H1 (cell line): Measurements from ENCODE around the gene CACNA1C. TPM values are rescaled to one million over a fixed set of nuclear protein-coding genes. Genes with fewer than 3 reads are reported as not detected.

Experiments used
- CTCF ChIA-PET: fragments of 300-600 bp; sonication (Branson Sonifier 250); formaldehyde crosslinking; loops from one replicate; lab custom pipeline; 2021; ENCODE audit not compliant: partially characterized antibody; lab: Charles Lee
- POLR2A ChIA-PET: fragments of 300-600 bp; sonication (Branson Sonifier 250); formaldehyde crosslinking; loops from one replicate; lab custom pipeline; 2021; ENCODE audit warnings: inconsistent platforms; ENCODE audit not compliant: partially characterized antibody; lab: Charles Lee
- DNase-seq, 2 experiments: peaks; one replicate each; pipeline versions ENCODE4 v3.0.0 to v3.0.0-alpha.2; 2010 to 2022; ENCODE audit warnings: low spot score in 2 of 2, low read depth in 1 of 2, mixed read lengths in 1 of 2
- FAIRE-seq: peaks from 2 replicates; lab custom pipeline; 2011; peaks lifted over from hg19 to GRCh38; lab: Jason Lieb, UNC
- H2AFZ ChIP-seq: 2 replicates; pipeline ENCODE4 v1.8.1; 2012; ENCODE audit warnings: low read length, inconsistent platforms
- H2AK5ac ChIP-seq: 2 replicates; pipeline ENCODE4 v1.6.1; 2013; ENCODE audit warnings: low read depth, low read length
- H2BK120ac ChIP-seq: replicated peaks from 2 replicates; pipeline ENCODE3; 2013; ENCODE audit warnings: low read depth, low read length, inconsistent platforms
- H2BK12ac ChIP-seq: 2 replicates; pipeline ENCODE4 v1.6.1; 2013; ENCODE audit warnings: low read depth, low read length
- H2BK15ac ChIP-seq: 2 replicates; pipeline ENCODE4 v1.6.1; 2013; ENCODE audit warnings: low read length
- H2BK20ac ChIP-seq: 2 replicates; pipeline ENCODE4 v1.6.1; 2013; ENCODE audit warnings: low read length
- H2BK5ac ChIP-seq: 2 replicates; pipeline ENCODE4 v1.6.1; 2013; ENCODE audit warnings: low read depth, low read length
- H3K14ac ChIP-seq: 2 replicates; pipeline ENCODE4 v1.6.1; 2013; ENCODE audit warnings: inconsistent platforms; ENCODE audit not compliant: insufficient read length
- H3K18ac ChIP-seq: 2 replicates; pipeline ENCODE4 v1.6.1; 2013; ENCODE audit warnings: low read length; ENCODE audit errors: extremely low read depth
- H3K23ac ChIP-seq: 2 replicates; pipeline ENCODE4 v1.6.1; 2013; ENCODE audit warnings: inconsistent platforms; ENCODE audit not compliant: insufficient read length
- H3K23me2 ChIP-seq: 2 replicates; pipeline ENCODE4 v1.6.1; 2013; ENCODE audit warnings: low read depth, low read length
- H3K27ac ChIP-seq: 2 replicates; pipeline ENCODE4 v1.6.1; 2011; ENCODE audit warnings: low read depth, low read length, inconsistent platforms
- H3K27me3 ChIP-seq, 4 experiments: replicated peaks in 1 of 4; 1 replicate in 1 of 4; 2 replicates in 3 of 4; pipeline versions ENCODE4 v1.6.1 to v1.8.1; 2011 to 2013; ENCODE audit warnings: low read length in 3 of 4, mild to moderate bottlenecking in 3 of 4, inconsistent platforms in 2 of 4, mixed read lengths in 2 of 4, moderate library complexity in 1 of 4; ENCODE audit not compliant: control insufficient read depth in 3 of 4, insufficient read depth in 3 of 4; ENCODE audit errors: extremely low read depth in 1 of 4
- H3K36me3 ChIP-seq, 4 experiments: 2 replicates each; pipeline versions ENCODE4 v1.6.1 to v1.8.1; 2011 to 2013; ENCODE audit warnings: mild to moderate bottlenecking in 4 of 4, low read length in 3 of 4, moderate library complexity in 2 of 4, control low read depth in 1 of 4, inconsistent platforms in 1 of 4; ENCODE audit not compliant: insufficient read depth in 4 of 4, control insufficient read depth in 2 of 4
- H3K4ac ChIP-seq: replicated peaks from 2 replicates; pipeline ENCODE3; 2013; ENCODE audit warnings: low read length, low read depth, mixed read lengths, inconsistent platforms; ENCODE audit not compliant: insufficient read length
- H3K4me1 ChIP-seq, 4 experiments: replicated peaks in 1 of 4; 1 replicate in 1 of 4; 2 replicates in 3 of 4; pipeline versions ENCODE4 v1.6.1 to v1.8.1; 2011 to 2013; ENCODE audit warnings: low read length in 3 of 4, inconsistent platforms in 2 of 4, mixed read lengths in 1 of 4; ENCODE audit not compliant: insufficient read depth in 4 of 4, control insufficient read depth in 3 of 4
- H3K4me2 ChIP-seq, 2 experiments: 2 replicates each; pipeline versions ENCODE4 v1.6.1 to v1.8.1; 2011 to 2013; ENCODE audit warnings: low read depth in 2 of 2, low read length in 2 of 2, control low read depth in 1 of 2, inconsistent platforms in 1 of 2, mild to moderate bottlenecking in 1 of 2; ENCODE audit not compliant: insufficient read depth in 1 of 2
- H3K4me3 ChIP-seq, 4 experiments: fragments of 200-600, 300-600 bp in 1 of 4; sonication (generic), shearing (Covaris generic), sonication (Bioruptor Twin) in 1 of 4; 2 replicates each; pipeline versions ENCODE4 v1.5.1 to v1.8.1; 2011 to 2016; ENCODE audit warnings: low read length in 4 of 4, low read depth in 3 of 4, control low read depth in 2 of 4, inconsistent platforms in 2 of 4, mild to moderate bottlenecking in 2 of 4, mixed read lengths in 1 of 4, moderate library complexity in 1 of 4; ENCODE audit not compliant: insufficient read depth in 2 of 4; ENCODE audit errors: extremely low read depth in 1 of 4
- H3K56ac ChIP-seq: replicated peaks from 2 replicates; pipeline ENCODE3; 2013; ENCODE audit warnings: low read depth, mild to moderate bottlenecking, mixed read lengths, low read length, inconsistent platforms; ENCODE audit not compliant: insufficient read length
- H3K79me1 ChIP-seq: 2 replicates; pipeline ENCODE4 v1.6.1; 2013; ENCODE audit warnings: low read depth, low read length, control low read depth
- H3K79me2 ChIP-seq, 2 experiments: 2 replicates each; pipeline versions ENCODE4 v1.6.1 to v1.8.1; 2012 to 2013; ENCODE audit warnings: low read length in 2 of 2, mild to moderate bottlenecking in 2 of 2, inconsistent platforms in 1 of 2; ENCODE audit not compliant: insufficient read depth in 2 of 2, control insufficient read depth in 1 of 2
- H3K9ac ChIP-seq, 4 experiments: replicated peaks in 1 of 4; 1 replicate in 1 of 4; 2 replicates in 3 of 4; pipeline versions ENCODE4 v1.6.1 to v1.8.1; 2011 to 2013; ENCODE audit warnings: low read depth in 3 of 4, low read length in 3 of 4, control low read depth in 2 of 4, mild to moderate bottlenecking in 2 of 4, moderate library complexity in 2 of 4, inconsistent platforms in 1 of 4; ENCODE audit errors: extremely low read depth in 1 of 4
- H3K9me3 ChIP-seq, 2 experiments: 2 replicates each; pipeline versions ENCODE4 v1.6.1 to v1.8.1; 2012 to 2013; ENCODE audit warnings: mild to moderate bottlenecking in 2 of 2, moderate library complexity in 2 of 2, control low read depth in 1 of 2, inconsistent platforms in 1 of 2, low read depth in 1 of 2, low read length in 1 of 2, mixed read lengths in 1 of 2; ENCODE audit not compliant: insufficient read depth in 2 of 2
- H4K20me1 ChIP-seq, 2 experiments: replicated peaks in 1 of 2; 2 replicates each; pipeline versions ENCODE3 to v1.8.1; 2011 to 2013; ENCODE audit warnings: inconsistent platforms in 2 of 2, low read length in 2 of 2, mild to moderate bottlenecking in 1 of 2; ENCODE audit not compliant: insufficient read depth in 2 of 2, control insufficient read depth in 1 of 2
- H4K5ac ChIP-seq: 2 replicates; pipeline ENCODE4 v1.6.1; 2013; ENCODE audit warnings: low read length, low read depth, mixed read lengths, inconsistent platforms; ENCODE audit not compliant: insufficient read length
- H4K8ac ChIP-seq: 2 replicates; pipeline ENCODE4 v1.8.0; 2013; ENCODE audit warnings: mild to moderate bottlenecking, moderate library complexity, low read length, inconsistent platforms; ENCODE audit not compliant: insufficient read depth; ENCODE audit errors: extremely low read depth
- H4K91ac ChIP-seq: replicated peaks from 2 replicates; pipeline ENCODE3; 2013; ENCODE audit warnings: low read length, mixed read lengths, inconsistent platforms; ENCODE audit not compliant: insufficient read length
- ATF3 ChIP-seq: IDR thresholded peaks from 2 replicates; pipeline ENCODE4 v1.6.1; 2011; ENCODE audit warnings: low read depth, mild to moderate bottlenecking, low read length; ENCODE audit not compliant: insufficient read depth
- BRCA1 ChIP-seq: IDR thresholded peaks from 2 replicates; pipeline ENCODE4 v1.6.1; 2012; ENCODE audit warnings: low read depth, low read length, improper control_type of control experiment
- EGR1 ChIP-seq: IDR thresholded peaks from 2 replicates; pipeline ENCODE4 v1.6.1; 2011; ENCODE audit warnings: low read depth, low read length, borderline replicate concordance
- FOSL1 ChIP-seq: IDR thresholded peaks from 2 replicates; pipeline ENCODE4 v1.6.1; 2011; ENCODE audit warnings: mild to moderate bottlenecking, low read depth, low read length, moderate library complexity; ENCODE audit not compliant: insufficient read depth
- GTF2F1 ChIP-seq: IDR thresholded peaks from 2 replicates; pipeline ENCODE4 v1.6.1; 2012; ENCODE audit warnings: low read depth, low read length, improper control_type of control experiment, borderline replicate concordance
- KDM4A ChIP-seq: IDR thresholded peaks from one replicate; pipeline ENCODE4 v1.7.1; 2012; ENCODE audit warnings: low read depth, mild to moderate bottlenecking, moderate library complexity, low read length, inconsistent platforms; ENCODE audit not compliant: severe bottlenecking
- MAX ChIP-seq: IDR thresholded peaks from 2 replicates; pipeline ENCODE4 v1.6.1; 2012; ENCODE audit warnings: inconsistent platforms
- POLR2A ChIP-seq, 2 experiments: IDR thresholded peaks; 1 replicate in 1 of 2; 2 replicates in 1 of 2; pipeline ENCODE4 v1.6.1; 2011; ENCODE audit warnings: low read depth in 2 of 2, low read length in 2 of 2, mild to moderate bottlenecking in 2 of 2; ENCODE audit errors: control extremely low read depth in 1 of 2
- POLR2AphosphoS5 ChIP-seq: IDR thresholded peaks from 2 replicates; pipeline ENCODE4 v1.6.1; 2011; ENCODE audit warnings: low read depth, low read length
- POU5F1 ChIP-seq: IDR thresholded peaks from 2 replicates; pipeline ENCODE4 v1.6.1; 2011; ENCODE audit warnings: low read depth, mild to moderate bottlenecking, low read length, moderate library complexity
- SIX5 ChIP-seq: IDR thresholded peaks from 2 replicates; pipeline ENCODE4 v1.6.1; 2011; ENCODE audit warnings: mild to moderate bottlenecking, low read depth, low read length
- SP2 ChIP-seq: IDR thresholded peaks from 2 replicates; pipeline ENCODE4 v1.6.1; 2012; ENCODE audit warnings: mild to moderate bottlenecking, low read length, inconsistent platforms
- TAF7 ChIP-seq: optimal IDR thresholded peaks from 2 replicates; pipeline ENCODE3; 2011; ENCODE audit warnings: low read depth, mild to moderate bottlenecking, inconsistent platforms, low read length, moderate library complexity, borderline replicate concordance
- WGBS, 2 experiments: shearing (Covaris generic) in 1 of 2; methylation state at CpG; one replicate each; pipeline versions ENCODE4 v1.1.6 to v1.1.7; 2013 to 2015; ENCODE audit warnings: low lambda C conversion rate in 2 of 2, mixed read lengths in 2 of 2, inconsistent platforms in 1 of 2, low coverage in 1 of 2, missing lambda C conversion rate in 1 of 2; ENCODE audit not compliant: insufficient replicate concordance in 2 of 2, insufficient coverage in 1 of 2, insufficient read length in 1 of 2; ENCODE audit errors: extremely low coverage in 1 of 2, missing lambda C conversion rate in 1 of 2; 5-methylcytosine and 5-hydroxymethylcytosine counted together
- polyA plus RNA-seq, 7 experiments: library from polyadenylated mRNA; depleted of rRNA in 3 of 7; stranded (reverse) in 5 of 7; unstranded in 2 of 7; fragments of >200 nt in 5 of 7; fragments of 200-250 nt in 2 of 7; gene quantifications; 1 replicate in 5 of 7; 2 replicates in 1 of 7; 4 replicates in 1 of 7; pipeline versions ENCODE4 v1.2.1 to v1.2.3, GENCODE V29; 2011 to 2013; ENCODE audit warnings: missing spikeins in 2 of 7, mixed read lengths in 2 of 7
- total RNA-seq: library from RNA; stranded (reverse); fragmentation: NEBNext Ultra II Directional; extraction: Animal tissue kit (Norgen Biotek cat#: 25700); gene quantifications from 2 replicates; pipeline ENCODE4 v1.2.1, GENCODE V29; 2021

The CACNA1C gene
- total and polyA plus RNA-seq, 2 of the 8 experiments (the other 6 are each of a cell fraction or from before 2014, with no cell fraction given), result 1.3 TPM

GRCh38 chr12:2180737-2181082 is 127.9 kb downstream of the CACNA1C start:
- Histone ChIP-seq H3K4me1 (peaks cover 0 to 11% (median 6%) of the 10 kb centered on the region in 4 experiments; a peak in 4 of 7 replicates), H2AFZ (no peak overlapping the region), H3K14ac (no peak overlapping the region), H2BK15ac (no peak overlapping the region), H3K4me3 (no peak overlapping the region), H3K9ac (no peak overlapping the region), H2BK12ac (no peak overlapping the region), H4K8ac (no peak overlapping the region), H2BK5ac (no peak overlapping the region), H3K18ac (no peak overlapping the region), H4K5ac (no peak overlapping the region), H3K4me2 (no peak overlapping the region), H3K79me1 (no peaks in the 10 kb centered on the region), H3K79me2 (no peaks in the 10 kb centered on the region), H2AK5ac (no peak overlapping the region), H3K4ac (no peak overlapping the region), H3K9me3 (no peaks in the 10 kb centered on the region), H3K23ac (no peak overlapping the region), H3K23me2 (no peaks in the 10 kb centered on the region), H2BK120ac (no peak overlapping the region), H4K91ac (no peak overlapping the region), H3K56ac (no peak overlapping the region), H3K27me3 (no peaks in the 10 kb centered on the region), H2BK20ac (no peak overlapping the region), H3K27ac (no peak overlapping the region), H3K36me3 (no peaks in the 10 kb centered on the region), H4K20me1 (no peaks in the 10 kb centered on the region)
- TF ChIP-seq FOSL1 (no peak), POLR2AphosphoS5 (no peak), EGR1 (no peak), SP2 (no peak), GTF2F1 (no peak), BRCA1 (no peak), MAX (no peak), TAF7 (no peak), SIX5 (no peak), KDM4A (no peak), POLR2A (IDR thresholded peaks at IDR 0.05; ENCODE audit: control extremely low read depth in 1 of 2, low read depth in 2 of 2, low read length in 2 of 2) (no peak), ATF3 (no peak), POU5F1 (no peak)
- FAIRE-seq (no peak), DNase-seq (no peak)
- WGBS, 2 experiments, result 86% methylated on average over 3 of the region's 3 CpGs; no CpG with 5 or more reads in 1 of the 2 experiments
- POLR2A ChIA-PET, result interaction anchor here (1.1 kb wide), 1 partner anchor 19 kb away, joined by 3 read pairs; no protein-coding TSS in a partner anchor
- CTCF ChIA-PET, result interaction anchor here (0.7 to 2.9 kb wide), 2 partner anchors 40 to 104 kb away, joined by 3 to 13 read pairs; no protein-coding TSS in a partner anchor
